ENCODE data around the gene PIP5K1B. TPM values are rescaled to one million over a fixed set of nuclear protein-coding genes. Genes with fewer than 3 reads are reported as not detected.
"Not testable (repeated sequence)": the region's sequence is repeated elsewhere in the genome, so short reads cannot be mapped to it uniquely, and the experiment has no call there.

PIP5K1B gene
- total RNA-seq, 1 experiment from 2014 or later, result 0.20 TPM

DNA sequence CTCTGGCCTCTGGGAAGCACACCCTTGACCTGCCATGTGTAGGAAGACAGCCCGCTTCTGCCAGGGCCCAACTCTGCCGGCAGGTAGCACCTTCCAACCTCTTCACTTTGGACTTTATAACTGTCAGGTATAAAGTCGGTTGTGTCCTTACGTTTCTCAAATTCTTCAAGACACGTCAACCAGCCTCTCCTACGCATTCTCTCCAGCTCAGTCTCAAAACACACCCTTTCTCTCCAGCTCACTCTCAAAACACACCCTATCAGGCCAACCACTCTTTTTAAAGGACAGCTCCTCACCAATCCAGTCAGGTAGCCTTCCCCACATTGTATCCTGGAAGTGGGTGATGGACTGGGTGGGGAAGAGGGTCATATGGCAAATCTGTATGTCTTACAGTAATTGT, 344.1 kb downstream of the PIP5K1B start:
- H3K79me2 ChIP-seq (ENCODE audit: insufficient read depth, low read length), result peaks cover 12% of the 10 kb centered on the region
- no peak overlapping the region for H3K27ac ChIP-seq (ENCODE audit: low read depth, low read length)
- BruUV-seq (replicated peaks), result no TSS peak
- ChIA-PET POLR2A (no interaction called here), CTCF (interaction anchor here (0.8 kb wide), 1 partner anchor 13 kb away, joined by 3 read pairs; the partner anchor contains the start of gene FXN), RAD21 (ENCODE audit: low non-redundant PET in 1 of 2, low total read pairs in 2 of 2, uncharacterized antibody in 2 of 2, unreplicated experiment in 2 of 2) (interaction anchor here in 1 of 2 experiments (0.7 kb wide), 1 partner anchor 81 kb away, joined by 3 read pairs; no protein-coding TSS in a partner anchor)
- H2AFZ ChIP-seq (ENCODE audit: low read depth, low read length, poor library complexity, severe bottlenecking), result no peak overlapping the region
- H3K4me2 ChIP-seq (ENCODE audit: low read length), result no peak overlapping the region
- H3K9me3 ChIP-seq (ENCODE audit: control insufficient read depth in 1 of 2, insufficient read depth in 1 of 2, low read depth in 1 of 2, low read length in 2 of 2), result no peaks in the 10 kb centered on the region
- H3K4me1 ChIP-seq (ENCODE audit: control insufficient read depth in 1 of 2, insufficient read depth in 2 of 2, low read length in 2 of 2), result no peaks in the 10 kb centered on the region; a peak in 1 of 4 replicates
- H4K20me1 ChIP-seq (ENCODE audit: insufficient read depth), result no peaks in the 10 kb centered on the region
- H3K9ac ChIP-seq (ENCODE audit: low read length), result no peak overlapping the region
- no peak for ATAC-seq
- no peak overlapping the region for H3K4me3 ChIP-seq (replicated peaks in 1 of 2; ENCODE audit: low read depth in 1 of 2, low read length in 2 of 2)
- no peaks in the 10 kb centered on the region for H3K27me3 ChIP-seq (ENCODE audit: insufficient read depth, low read length)
- peaks cover 7% of the 10 kb centered on the region in 2 experiments; a peak in 3 of 4 replicates for H3K36me3 ChIP-seq (ENCODE audit: control insufficient read depth in 1 of 2, insufficient read depth in 2 of 2, low read length in 2 of 2)
- no peaks in the 10 kb centered on the region for H3K9me2 ChIP-seq (ENCODE audit: insufficient read depth)
- no peak for TF ChIP-seq EZH2phosphoT487 (IDR thresholded peaks at IDR 0.05; ENCODE audit: borderline replicate concordance)
- TF ChIP-seq, protein P1, sequence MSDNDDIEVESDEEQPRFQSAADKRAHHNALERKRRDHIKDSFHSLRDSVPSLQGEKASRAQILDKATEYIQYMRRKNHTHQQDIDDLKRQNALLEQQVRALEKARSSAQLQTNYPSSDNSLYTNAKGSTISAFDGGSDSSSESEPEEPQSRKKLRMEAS (IDR thresholded peaks at IDR 0.05), result no peak
- no peak for TF ChIP-seq CEBPB (IDR thresholded peaks at IDR 0.05; ENCODE audit: low read depth)
- no peak for TF ChIP-seq CBX3 (IDR thresholded peaks at IDR 0.05; ENCODE audit: low read depth)
- TF ChIP-seq TCF7L2 (IDR thresholded peaks at IDR 0.05; ENCODE audit: borderline replicate concordance, extremely low read depth, insufficient read depth, insufficient read length), result no peak
- no peak for TF ChIP-seq EGR1 (IDR thresholded peaks at IDR 0.05; ENCODE audit: low read depth)
- no peak for TF ChIP-seq ZNF274 (IDR thresholded peaks at IDR 0.05; ENCODE audit: low read depth, low read length)
- TF ChIP-seq JUND (IDR thresholded peaks at IDR 0.05), result no peak
- no peak for DNase-seq (ENCODE audit: low read depth, low spot score)
- intact Hi-C loops (cut with micrococcal nuclease), result no loop called here

DNA sequence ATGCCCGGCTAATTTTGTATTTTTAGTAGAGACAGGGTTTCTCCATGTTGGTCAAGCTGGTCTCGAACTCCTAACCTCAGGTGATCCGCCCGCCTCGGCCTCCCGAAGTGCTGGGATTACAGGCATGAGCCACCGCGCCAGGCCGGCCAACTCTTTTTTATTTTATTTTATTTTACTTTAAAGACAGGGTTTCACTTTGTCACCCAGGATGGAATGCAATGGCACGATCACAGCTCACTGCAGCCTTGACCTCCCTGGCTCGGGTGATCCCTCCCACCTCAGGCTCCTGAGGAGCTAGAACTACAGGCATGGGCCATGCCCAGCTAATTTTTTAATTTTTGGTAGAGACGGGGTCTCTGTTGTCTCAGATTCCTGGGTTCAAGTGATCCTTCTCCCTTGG, 345.9 kb downstream of the PIP5K1B start:
- H2AFZ ChIP-seq (ENCODE audit: low read depth, low read length, poor library complexity, severe bottlenecking); H4K20me1 ChIP-seq (ENCODE audit: insufficient read depth); DNase-seq (ENCODE audit: low read depth, low spot score); ATAC-seq; BruUV-seq (replicated peaks); H3K79me2 ChIP-seq (ENCODE audit: insufficient read depth, low read length); H3K9me3 ChIP-seq (ENCODE audit: control insufficient read depth in 1 of 2, insufficient read depth in 1 of 2, low read depth in 1 of 2, low read length in 2 of 2); H3K9me2 ChIP-seq (ENCODE audit: insufficient read depth); POLR2A ChIA-PET; H3K27me3 ChIP-seq (ENCODE audit: insufficient read depth, low read length); H3K4me1 ChIP-seq (ENCODE audit: control insufficient read depth in 1 of 2, insufficient read depth in 2 of 2, low read length in 2 of 2); H3K27ac ChIP-seq (ENCODE audit: low read depth, low read length); H3K4me3 ChIP-seq (replicated peaks in 1 of 2; ENCODE audit: low read depth in 1 of 2, low read length in 2 of 2); H3K9ac ChIP-seq (ENCODE audit: low read length); intact Hi-C loops (cut with micrococcal nuclease); RAD21 ChIA-PET (ENCODE audit: low non-redundant PET in 1 of 2, low total read pairs in 2 of 2, uncharacterized antibody in 2 of 2, unreplicated experiment in 2 of 2); H3K4me2 ChIP-seq (ENCODE audit: low read length): not testable (repeated sequence)
- CTCF ChIA-PET, result interaction anchor here (1.6 to 6.0 kb wide), 2 partner anchors 130 to 143 kb away, joined by 3 to 74 read pairs; no protein-coding TSS in a partner anchor
- peaks cover 7 to 14% of the 10 kb centered on the region in 2 experiments; a peak in 3 of 4 replicates for H3K36me3 ChIP-seq (ENCODE audit: control insufficient read depth in 1 of 2, insufficient read depth in 2 of 2, low read length in 2 of 2)

Data from HCT116 (cell line).